ENCODE data around the gene MED26. TPM values are rescaled to one million over a fixed set of nuclear protein-coding genes. Genes with fewer than 3 reads are reported as not detected.

The MED26 gene
- total and polyA plus RNA-seq, 2 experiments from 2014 or later: 9.1 to 14.2 TPM

DNA sequence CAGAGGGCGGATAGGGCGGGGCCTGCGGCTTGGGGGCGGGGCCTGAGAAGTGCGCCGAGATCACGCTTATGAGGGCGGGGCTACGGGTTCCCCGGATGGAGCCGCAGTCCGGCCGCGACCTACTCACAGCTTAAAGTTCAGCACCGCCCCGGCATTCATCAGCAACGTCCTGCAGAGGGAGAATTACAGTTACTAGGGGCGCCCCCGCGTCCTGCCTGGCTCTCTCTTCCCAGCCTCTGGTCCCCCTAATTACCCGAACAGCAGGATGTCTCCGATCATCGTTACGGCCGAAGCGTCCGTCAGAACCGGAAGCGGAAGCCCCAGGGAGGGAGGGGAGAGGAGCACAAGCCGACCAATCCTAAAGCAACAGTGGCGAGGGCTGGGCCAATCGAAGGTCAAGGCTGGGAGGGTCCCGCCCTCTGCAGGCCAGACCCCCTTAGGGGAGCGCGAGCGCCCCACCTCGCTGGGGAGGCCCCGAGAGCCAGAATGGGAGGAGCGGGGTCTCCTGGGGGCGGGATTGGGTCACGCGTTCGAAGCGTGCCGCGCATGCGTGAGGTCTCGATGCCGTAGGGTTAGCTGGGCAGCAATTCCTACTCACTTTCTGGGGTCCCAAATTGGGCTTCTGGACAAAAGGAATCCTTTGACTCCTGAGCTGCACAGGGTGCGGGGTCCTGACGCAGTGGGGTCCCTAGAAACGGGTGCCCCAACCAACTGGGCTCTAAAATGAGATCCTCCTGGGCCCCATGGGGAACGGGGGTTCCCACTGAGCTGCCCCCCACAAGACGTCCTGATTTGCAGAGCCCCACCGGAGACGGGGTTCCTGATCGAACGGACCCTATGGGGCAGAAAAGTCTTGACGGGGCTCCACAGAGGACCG, 32.1 kb upstream of the MED26 start, which contains the start of gene SMIM7:
Gene SMIM7, minus strand, starts transcription at position 313 of the 877 bp plus-strand sequence. Its CDS starts 34 bp downstream, at position 279.
- Histone ChIP-seq H3K27ac (peak within 1 kb of the TSS; percentile 78), H3K36me3 (peaks cover 15% of the 10 kb centered on the region), H3K4me3 (peak within 1 kb of the TSS; percentile 81), H3K27me3 (no peaks in the 10 kb centered on the region), H3K4me1 (ENCODE audit: low read depth) (peaks cover 4% of the 10 kb centered on the region), H3K9me3 (ENCODE audit: low read depth) (no peaks in the 10 kb centered on the region)
- TF ChIP-seq, protein P1, sequence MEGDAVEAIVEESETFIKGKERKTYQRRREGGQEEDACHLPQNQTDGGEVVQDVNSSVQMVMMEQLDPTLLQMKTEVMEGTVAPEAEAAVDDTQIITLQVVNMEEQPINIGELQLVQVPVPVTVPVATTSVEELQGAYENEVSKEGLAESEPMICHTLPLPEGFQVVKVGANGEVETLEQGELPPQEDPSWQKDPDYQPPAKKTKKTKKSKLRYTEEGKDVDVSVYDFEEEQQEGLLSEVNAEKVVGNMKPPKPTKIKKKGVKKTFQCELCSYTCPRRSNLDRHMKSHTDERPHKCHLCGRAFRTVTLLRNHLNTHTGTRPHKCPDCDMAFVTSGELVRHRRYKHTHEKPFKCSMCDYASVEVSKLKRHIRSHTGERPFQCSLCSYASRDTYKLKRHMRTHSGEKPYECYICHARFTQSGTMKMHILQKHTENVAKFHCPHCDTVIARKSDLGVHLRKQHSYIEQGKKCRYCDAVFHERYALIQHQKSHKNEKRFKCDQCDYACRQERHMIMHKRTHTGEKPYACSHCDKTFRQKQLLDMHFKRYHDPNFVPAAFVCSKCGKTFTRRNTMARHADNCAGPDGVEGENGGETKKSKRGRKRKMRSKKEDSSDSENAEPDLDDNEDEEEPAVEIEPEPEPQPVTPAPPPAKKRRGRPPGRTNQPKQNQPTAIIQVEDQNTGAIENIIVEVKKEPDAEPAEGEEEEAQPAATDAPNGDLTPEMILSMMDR (IDR thresholded peaks at IDR 0.05; ENCODE audit: low read depth, low read length): peak; percentile 13
- DNase-seq (ENCODE audit: low read depth in 1 of 2, low spot score in 1 of 2): peak; percentile 99 to 100

DNA sequence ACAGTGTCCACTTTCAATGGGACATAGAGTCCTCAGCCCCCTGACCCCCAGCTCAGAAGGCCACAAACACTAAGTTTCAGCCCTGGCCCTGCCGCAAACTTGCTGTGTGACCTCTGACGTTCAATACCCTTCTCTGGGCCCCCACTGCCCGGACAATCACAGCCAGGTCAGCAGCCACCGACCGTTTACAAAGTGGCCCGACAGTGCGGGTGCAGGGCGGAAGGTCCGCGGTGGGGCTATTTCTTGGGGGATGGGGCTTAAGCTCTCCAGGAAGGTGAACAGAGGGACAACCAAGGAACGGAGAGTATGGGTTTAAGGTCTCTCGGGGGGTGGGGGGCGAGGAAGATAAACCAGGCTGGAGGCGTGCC, 31.4 kb upstream of the MED26 start:
- Histone ChIP-seq H3K27ac (no peak overlapping the region), H3K4me1 (ENCODE audit: low read depth) (peaks cover 4% of the 10 kb centered on the region), H3K4me3 (peak overlapping the region; percentile 60), H3K9me3 (ENCODE audit: low read depth) (no peaks in the 10 kb centered on the region), H3K27me3 (no peaks in the 10 kb centered on the region), H3K36me3 (peaks cover 18% of the 10 kb centered on the region)
- TF ChIP-seq, protein P1 (IDR thresholded peaks at IDR 0.05; ENCODE audit: low read depth, low read length): no peak
- no peak for DNase-seq (ENCODE audit: low read depth in 1 of 2, low spot score in 1 of 2)

DNA sequence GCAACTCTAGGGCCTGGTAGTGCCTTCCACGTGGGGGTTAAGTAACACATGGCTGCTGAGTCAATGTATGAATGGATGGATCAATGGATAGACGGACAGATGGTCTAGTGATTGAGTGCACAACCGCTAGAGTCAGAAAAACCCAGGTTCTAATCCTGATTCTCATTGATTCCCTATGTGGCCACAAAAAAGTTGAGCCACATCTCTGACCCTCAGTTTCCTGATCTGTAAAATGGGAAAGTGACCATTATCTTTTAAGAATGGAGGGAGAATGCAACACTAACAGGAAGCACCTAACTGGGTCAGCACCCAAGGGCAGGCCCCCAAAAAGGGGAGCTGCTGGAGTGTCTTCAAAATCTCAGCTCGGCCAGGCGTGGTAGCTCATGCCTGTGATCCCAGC, 29.4 kb upstream of the MED26 start:
- Histone ChIP-seq H3K4me1 (ENCODE audit: low read depth) (peaks cover 4% of the 10 kb centered on the region), H3K4me3 (no peak overlapping the region), H3K27ac (no peak overlapping the region), H3K27me3 (no peaks in the 10 kb centered on the region), H3K36me3 (peaks cover 30% of the 10 kb centered on the region), H3K9me3 (ENCODE audit: low read depth) (no peaks in the 10 kb centered on the region)
- TF ChIP-seq, protein P1 (IDR thresholded peaks at IDR 0.05; ENCODE audit: low read depth, low read length): no peak
- no peak for DNase-seq (ENCODE audit: low read depth in 1 of 2, low spot score in 1 of 2)

DNA sequence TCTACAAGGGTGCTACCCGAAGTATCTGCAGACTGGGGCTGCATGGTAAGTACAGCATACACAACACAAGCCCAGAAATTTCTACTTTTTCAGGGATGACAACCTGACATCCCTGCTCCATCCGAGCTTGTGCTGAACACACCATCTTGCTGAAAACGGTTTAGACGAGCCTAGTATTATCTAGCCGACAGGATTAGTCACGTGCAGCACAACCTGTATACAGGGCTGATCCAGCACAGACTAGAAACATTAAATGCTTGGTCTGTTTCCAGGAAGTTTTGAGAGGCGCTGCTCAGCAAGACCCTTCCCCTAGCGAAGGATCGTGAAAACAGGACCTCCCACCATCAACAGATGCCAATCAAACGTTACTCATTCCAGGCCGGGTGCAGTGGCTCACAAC, 27.7 kb upstream of the MED26 start:
- DNase-seq (ENCODE audit: low read depth in 1 of 2, low spot score in 1 of 2): no peak
- Histone ChIP-seq H3K9me3 (ENCODE audit: low read depth) (no peaks in the 10 kb centered on the region), H3K27me3 (no peaks in the 10 kb centered on the region), H3K27ac (no peak overlapping the region), H3K4me3 (no peak overlapping the region), H3K36me3 (peaks cover 43% of the 10 kb centered on the region), H3K4me1 (ENCODE audit: low read depth) (no peaks in the 10 kb centered on the region)
- TF ChIP-seq, protein P1 (IDR thresholded peaks at IDR 0.05; ENCODE audit: low read depth, low read length): no peak

DNA sequence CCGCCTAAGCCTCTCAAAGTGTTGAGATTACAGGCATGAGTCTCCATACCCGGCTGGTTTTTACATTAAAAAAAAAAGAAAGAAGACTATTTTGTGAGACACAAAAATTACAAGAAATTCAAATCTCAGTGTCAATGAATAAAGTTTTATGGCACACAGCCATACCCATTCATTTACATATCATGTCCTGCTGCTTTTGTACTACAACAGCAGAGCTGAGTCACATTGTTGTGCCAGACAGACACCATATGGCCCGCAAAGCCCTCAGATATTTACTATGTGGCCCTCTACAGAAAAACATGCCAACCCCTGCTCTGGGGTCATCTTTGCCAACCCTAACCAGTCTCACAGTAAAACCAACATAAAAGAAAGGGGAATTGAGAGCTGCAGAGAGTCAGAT, 26.6 kb upstream of the MED26 start:
- Histone ChIP-seq H3K9me3 (ENCODE audit: low read depth) (no peaks in the 10 kb centered on the region), H3K4me3 (no peak overlapping the region), H3K27ac (no peak overlapping the region), H3K36me3 (peaks cover 46% of the 10 kb centered on the region), H3K4me1 (ENCODE audit: low read depth) (no peaks in the 10 kb centered on the region), H3K27me3 (no peaks in the 10 kb centered on the region)
- TF ChIP-seq, protein P1 (IDR thresholded peaks at IDR 0.05; ENCODE audit: low read depth, low read length): no peak
- DNase-seq (ENCODE audit: low read depth in 1 of 2, low spot score in 1 of 2): peak in 1 of 2 donors; percentile 15
